Tibial nerve (tissue), 3 donors: Measurements from ENCODE around the gene DLGAP1.

ENCODE experiments used
- POLR2A ChIP-seq, 2 donors: fragments of 450-650 bp; IDR thresholded peaks; one replicate each; pipeline ENCODE4 v1.6.1; 2017; ENCODE audit warnings: antibody characterized with exemption in 2 of 2, mild to moderate bottlenecking in 2 of 2, moderate library complexity in 2 of 2
- TF ChIP-seq, protein P1 (sequence below), 5 experiments: fragments of 200-600 bp in 3 of 5; fragments of 450-650 bp in 2 of 5; sonication (generic) in 3 of 5; IDR thresholded peaks; one replicate each; pipeline ENCODE4 v1.5.1; 2016 to 2019; ENCODE audit warnings: antibody characterized with exemption in 5 of 5, mild to moderate bottlenecking in 3 of 5, moderate library complexity in 2 of 5

- TF ChIP-seq, protein P1, sequence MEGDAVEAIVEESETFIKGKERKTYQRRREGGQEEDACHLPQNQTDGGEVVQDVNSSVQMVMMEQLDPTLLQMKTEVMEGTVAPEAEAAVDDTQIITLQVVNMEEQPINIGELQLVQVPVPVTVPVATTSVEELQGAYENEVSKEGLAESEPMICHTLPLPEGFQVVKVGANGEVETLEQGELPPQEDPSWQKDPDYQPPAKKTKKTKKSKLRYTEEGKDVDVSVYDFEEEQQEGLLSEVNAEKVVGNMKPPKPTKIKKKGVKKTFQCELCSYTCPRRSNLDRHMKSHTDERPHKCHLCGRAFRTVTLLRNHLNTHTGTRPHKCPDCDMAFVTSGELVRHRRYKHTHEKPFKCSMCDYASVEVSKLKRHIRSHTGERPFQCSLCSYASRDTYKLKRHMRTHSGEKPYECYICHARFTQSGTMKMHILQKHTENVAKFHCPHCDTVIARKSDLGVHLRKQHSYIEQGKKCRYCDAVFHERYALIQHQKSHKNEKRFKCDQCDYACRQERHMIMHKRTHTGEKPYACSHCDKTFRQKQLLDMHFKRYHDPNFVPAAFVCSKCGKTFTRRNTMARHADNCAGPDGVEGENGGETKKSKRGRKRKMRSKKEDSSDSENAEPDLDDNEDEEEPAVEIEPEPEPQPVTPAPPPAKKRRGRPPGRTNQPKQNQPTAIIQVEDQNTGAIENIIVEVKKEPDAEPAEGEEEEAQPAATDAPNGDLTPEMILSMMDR (IDR thresholded peaks at IDR 0.05): no peak
- TF ChIP-seq POLR2A (IDR thresholded peaks at IDR 0.05): no peak
Measured at GRCh38 chr18:3584266-3584861, 870.7 kb downstream of the DLGAP1 start.
